Measurements from ENCODE around the gene CLTCL1. TPM values are rescaled to one million over a fixed set of nuclear protein-coding genes. Genes with fewer than 3 reads are reported as not detected.

The CLTCL1 gene
- total and polyA plus RNA-seq, 9 of the 15 experiments (the other 6 are each of a cell fraction or from before 2014, with no cell fraction given) = 1.1 to 11.7 (median 5.0) TPM

DNA sequence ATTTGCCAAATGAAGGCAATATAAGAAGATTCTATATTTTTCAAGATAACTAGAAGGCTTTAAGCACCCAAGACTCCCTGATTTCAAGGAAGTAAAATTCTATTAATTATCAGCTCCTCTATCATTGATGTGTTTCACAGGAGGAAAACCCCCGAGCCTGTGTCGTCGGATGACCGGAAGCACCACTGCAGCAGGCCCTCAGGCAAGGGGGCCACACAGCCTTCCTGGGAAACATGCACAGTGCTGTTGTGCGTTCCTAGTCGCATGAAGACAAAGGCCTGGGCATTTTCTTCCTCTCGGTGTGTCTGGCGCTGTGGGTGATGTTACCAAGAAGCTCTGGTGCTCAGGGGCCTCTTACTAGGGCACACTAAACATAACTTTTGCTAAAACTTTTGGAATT lies 16.4 kb downstream of the CLTCL1 start (continued):
- TF ChIP-seq ZNF140 (CRISPR knock-in tag; IDR thresholded peaks at IDR 0.05) (no peak), ZNF175 (CRISPR knock-in tag; IDR thresholded peaks at IDR 0.05; ENCODE audit: low read depth) (no peak), RUNX1 (IDR thresholded peaks at IDR 0.05; ENCODE audit: low read depth) (no peak), ZNF12 (CRISPR knock-in tag; IDR thresholded peaks at IDR 0.05) (0 out of 2 replicates have a peak, but pooled peaks have one; percentile 56), NCOA1 (IDR thresholded peaks at IDR 0.05; ENCODE audit: low read depth) (no peak), ARHGAP35 (IDR thresholded peaks at IDR 0.05; ENCODE audit: partially characterized antibody) (no peak), KLF16 (IDR thresholded peaks at IDR 0.05) (no peak), HNRNPLL (IDR thresholded peaks at IDR 0.05; ENCODE audit: low read depth, low read length, poor library complexity, severe bottlenecking) (no peak), MTF1 (CRISPR knock-in tag; IDR thresholded peaks at IDR 0.05; ENCODE audit: borderline replicate concordance) (peak; percentile 22; the same call in 1 of the 2 replicates), JUN (IDR thresholded peaks at IDR 0.05; ENCODE audit: borderline replicate concordance, low read depth, low read length) (no peak), JUN (CRISPR knock-in tag; IDR thresholded peaks at IDR 0.05; ENCODE audit: borderline replicate concordance) (no peak), FIP1L1 (IDR thresholded peaks at IDR 0.05; ENCODE audit: low read depth, low read length, poor library complexity, severe bottlenecking) (no peak), TAF7 (tag; IDR thresholded peaks at IDR 0.05) (no peak; the same call in 1 of the 2 replicates), ETS2 (tag; IDR thresholded peaks at IDR 0.05; ENCODE audit: borderline replicate concordance, poor library complexity, severe bottlenecking) (no peak), ATF7 (IDR thresholded peaks at IDR 0.05) (no peak), CEBPG (CRISPR knock-in tag; IDR thresholded peaks at IDR 0.05) (no peak), CEBPG (tag; conservative IDR thresholded peaks at IDR 0.05 in 1 of 2, IDR thresholded peaks at IDR 0.05 in 1 of 2) (no peak), SIX5 (IDR thresholded peaks at IDR 0.05; ENCODE audit: borderline replicate concordance in 1 of 2, insufficient read depth in 1 of 2, low read depth in 1 of 2, low read length in 2 of 2) (no peak), MEF2A (IDR thresholded peaks at IDR 0.05; ENCODE audit: control insufficient read depth, low read depth, low read length) (no peak), LARP7 (IDR thresholded peaks at IDR 0.05) (no peak)
- TF ChIP-seq, protein P1, sequence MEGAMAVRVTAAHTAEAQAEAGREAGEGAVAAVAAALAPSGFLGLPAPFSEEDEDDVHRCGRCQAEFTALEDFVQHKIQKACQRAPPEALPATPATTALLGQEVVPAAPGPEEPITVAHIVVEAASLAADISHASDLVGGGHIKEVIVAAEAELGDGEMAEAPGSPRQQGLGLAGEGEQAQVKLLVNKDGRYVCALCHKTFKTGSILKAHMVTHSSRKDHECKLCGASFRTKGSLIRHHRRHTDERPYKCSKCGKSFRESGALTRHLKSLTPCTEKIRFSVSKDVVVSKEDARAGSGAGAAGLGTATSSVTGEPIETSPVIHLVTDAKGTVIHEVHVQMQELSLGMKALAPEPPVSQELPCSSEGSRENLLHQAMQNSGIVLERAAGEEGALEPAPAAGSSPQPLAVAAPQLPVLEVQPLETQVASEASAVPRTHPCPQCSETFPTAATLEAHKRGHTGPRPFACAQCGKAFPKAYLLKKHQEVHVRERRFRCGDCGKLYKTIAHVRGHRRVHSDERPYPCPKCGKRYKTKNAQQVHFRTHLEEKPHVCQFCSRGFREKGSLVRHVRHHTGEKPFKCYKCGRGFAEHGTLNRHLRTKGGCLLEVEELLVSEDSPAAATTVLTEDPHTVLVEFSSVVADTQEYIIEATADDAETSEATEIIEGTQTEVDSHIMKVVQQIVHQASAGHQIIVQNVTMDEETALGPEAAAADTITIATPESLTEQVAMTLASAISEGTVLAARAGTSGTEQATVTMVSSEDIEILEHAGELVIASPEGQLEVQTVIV (CRISPR knock-in tag; IDR thresholded peaks at IDR 0.05; ENCODE audit: borderline replicate concordance) = no peak
- TF ChIP-seq, protein P2, sequence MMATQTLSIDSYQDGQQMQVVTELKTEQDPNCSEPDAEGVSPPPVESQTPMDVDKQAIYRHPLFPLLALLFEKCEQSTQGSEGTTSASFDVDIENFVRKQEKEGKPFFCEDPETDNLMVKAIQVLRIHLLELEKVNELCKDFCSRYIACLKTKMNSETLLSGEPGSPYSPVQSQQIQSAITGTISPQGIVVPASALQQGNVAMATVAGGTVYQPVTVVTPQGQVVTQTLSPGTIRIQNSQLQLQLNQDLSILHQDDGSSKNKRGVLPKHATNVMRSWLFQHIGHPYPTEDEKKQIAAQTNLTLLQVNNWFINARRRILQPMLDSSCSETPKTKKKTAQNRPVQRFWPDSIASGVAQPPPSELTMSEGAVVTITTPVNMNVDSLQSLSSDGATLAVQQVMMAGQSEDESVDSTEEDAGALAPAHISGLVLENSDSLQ (IDR thresholded peaks at IDR 0.05) = no peak
- TF ChIP-seq, protein P3, sequence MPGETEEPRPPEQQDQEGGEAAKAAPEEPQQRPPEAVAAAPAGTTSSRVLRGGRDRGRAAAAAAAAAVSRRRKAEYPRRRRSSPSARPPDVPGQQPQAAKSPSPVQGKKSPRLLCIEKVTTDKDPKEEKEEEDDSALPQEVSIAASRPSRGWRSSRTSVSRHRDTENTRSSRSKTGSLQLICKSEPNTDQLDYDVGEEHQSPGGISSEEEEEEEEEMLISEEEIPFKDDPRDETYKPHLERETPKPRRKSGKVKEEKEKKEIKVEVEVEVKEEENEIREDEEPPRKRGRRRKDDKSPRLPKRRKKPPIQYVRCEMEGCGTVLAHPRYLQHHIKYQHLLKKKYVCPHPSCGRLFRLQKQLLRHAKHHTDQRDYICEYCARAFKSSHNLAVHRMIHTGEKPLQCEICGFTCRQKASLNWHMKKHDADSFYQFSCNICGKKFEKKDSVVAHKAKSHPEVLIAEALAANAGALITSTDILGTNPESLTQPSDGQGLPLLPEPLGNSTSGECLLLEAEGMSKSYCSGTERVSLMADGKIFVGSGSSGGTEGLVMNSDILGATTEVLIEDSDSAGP (CRISPR knock-in tag; IDR thresholded peaks at IDR 0.05) = no peak
- TF ChIP-seq, protein P4, sequence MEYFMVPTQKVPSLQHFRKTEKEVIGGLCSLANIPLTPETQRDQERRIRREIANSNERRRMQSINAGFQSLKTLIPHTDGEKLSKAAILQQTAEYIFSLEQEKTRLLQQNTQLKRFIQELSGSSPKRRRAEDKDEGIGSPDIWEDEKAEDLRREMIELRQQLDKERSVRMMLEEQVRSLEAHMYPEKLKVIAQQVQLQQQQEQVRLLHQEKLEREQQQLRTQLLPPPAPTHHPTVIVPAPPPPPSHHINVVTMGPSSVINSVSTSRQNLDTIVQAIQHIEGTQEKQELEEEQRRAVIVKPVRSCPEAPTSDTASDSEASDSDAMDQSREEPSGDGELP (CRISPR knock-in tag; IDR thresholded peaks at IDR 0.05; ENCODE audit: borderline replicate concordance) = peak; percentile 25; the same call in 1 of the 2 replicates
